Stimulated activated naive CD4-positive, alpha-beta T cell (primary cell): ENCODE measurements around the gene CHAMP1.
A peak's percentile ranks its signal among the peaks of the same experiment; 100 is the strongest.
"Not testable (repeated sequence)": the region's sequence is repeated elsewhere in the genome, so short reads cannot be mapped to it uniquely, and the experiment has no call there.

Source experiments
- DNase-seq, 6 experiments: peaks; one replicate each; lab custom pipeline; 2025; lab: John Stamatoyannopoulos, UW

CHAMP1 gene

DNA sequence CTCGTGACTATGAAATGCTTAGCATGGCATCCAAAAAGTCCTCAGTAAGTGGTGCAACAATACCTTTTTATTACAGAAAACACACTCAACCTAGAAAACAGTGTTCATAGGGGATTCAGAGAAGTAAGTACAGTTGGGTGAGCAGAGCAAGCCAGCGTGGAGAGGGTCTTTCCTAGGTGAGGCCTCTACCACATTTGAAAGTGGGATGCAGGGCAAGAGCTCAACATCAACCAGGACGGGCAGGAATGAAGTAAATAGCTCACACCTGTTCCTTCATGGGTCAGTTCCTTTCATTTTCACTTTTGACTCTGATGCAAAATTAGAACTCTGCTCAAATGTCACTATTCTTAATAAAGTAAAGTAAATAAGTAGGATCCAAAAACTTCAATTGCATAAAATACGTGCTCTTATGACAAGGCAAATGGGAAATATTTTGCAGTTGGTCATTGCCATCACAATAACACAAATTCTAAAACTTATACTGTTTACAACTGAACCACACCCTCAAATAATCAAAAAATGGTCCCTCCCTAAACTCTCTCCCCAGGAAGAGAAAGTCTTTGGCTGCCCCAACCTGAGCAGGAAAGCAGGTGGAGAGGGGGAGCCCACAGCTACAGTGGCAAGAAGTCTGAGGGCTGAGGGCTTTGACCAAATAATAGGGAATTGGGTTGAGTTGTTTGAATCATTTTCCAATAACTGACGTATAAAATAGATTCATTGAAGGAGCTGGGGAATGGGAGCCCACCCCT, 20.2 kb downstream of the CHAMP1 start:
- no peak for DNase-seq

DNA sequence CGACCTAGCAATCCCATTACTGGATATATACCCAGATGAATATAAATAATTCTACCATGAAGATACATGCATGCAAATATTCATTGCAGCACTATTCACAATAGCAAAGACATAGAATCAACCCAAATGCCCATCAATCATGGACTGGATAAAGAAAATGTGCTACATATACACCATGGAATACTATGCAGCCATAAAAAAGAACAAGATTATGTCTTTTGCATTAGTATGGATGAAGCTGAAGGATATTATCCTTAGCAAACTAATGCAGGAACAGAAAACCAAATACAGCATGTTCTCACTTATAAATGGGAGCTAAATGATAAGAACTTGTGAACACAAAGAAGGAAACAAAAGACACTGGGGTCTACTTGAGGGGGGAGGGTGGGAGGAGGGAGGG, 22.2 kb downstream of the CHAMP1 start:
- not testable (repeated sequence) for DNase-seq

DNA sequence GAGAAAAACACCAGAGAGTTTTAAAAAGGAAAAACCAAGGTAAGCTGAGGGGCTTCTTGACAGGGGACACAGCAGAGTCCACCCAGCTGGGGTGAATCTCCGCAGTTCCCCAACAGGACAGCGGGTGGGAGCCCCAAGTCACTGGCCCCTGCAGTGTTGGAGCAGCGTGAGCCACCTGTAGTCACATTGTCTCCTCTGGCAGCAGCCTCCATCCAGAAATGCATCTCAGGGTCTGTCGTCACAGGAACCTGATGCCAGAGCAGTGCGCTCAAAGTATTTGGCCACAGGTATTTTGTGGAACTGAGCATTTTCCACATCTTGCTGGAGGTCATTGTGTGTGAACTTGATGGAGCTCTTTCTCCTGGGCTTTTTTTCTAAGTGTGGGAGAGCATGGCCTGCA, 24.7 kb downstream of the CHAMP1 start:
- DNase-seq = no peak

DNA sequence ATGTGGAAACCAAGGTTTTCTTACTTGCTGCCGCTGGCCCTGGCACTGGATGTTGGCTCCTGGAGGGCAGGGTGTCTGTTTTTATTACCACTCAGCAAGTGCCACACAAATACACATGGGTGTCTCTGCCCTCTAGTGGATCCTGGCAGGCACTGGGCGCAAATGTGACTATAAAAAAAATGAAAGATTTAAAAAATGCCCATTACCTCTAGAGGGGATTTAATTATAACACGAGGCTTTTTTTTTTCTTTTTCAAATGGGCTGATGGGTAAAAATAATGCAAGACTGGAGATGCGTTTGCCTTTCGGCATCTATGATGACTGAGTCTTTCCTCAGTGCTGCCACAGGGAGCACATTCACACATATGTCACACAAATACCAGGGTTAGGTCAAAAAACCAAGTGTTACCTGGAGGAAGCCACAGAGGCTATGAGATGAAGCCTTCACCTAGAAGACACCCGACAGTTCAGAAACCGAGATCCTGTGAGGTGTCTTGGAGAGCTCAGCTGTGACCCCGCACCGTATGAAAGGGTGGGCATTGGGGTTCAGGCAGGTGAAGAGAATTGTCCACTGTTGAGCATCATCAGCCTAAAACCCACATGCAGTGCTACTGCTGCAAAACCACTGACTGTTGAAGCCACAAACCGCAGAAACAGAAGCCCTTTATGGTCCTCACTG, 25.7 kb downstream of the CHAMP1 start:
- peak in 5 of 6 experiments; percentile 10 to 56 (median 42) for DNase-seq

DNA sequence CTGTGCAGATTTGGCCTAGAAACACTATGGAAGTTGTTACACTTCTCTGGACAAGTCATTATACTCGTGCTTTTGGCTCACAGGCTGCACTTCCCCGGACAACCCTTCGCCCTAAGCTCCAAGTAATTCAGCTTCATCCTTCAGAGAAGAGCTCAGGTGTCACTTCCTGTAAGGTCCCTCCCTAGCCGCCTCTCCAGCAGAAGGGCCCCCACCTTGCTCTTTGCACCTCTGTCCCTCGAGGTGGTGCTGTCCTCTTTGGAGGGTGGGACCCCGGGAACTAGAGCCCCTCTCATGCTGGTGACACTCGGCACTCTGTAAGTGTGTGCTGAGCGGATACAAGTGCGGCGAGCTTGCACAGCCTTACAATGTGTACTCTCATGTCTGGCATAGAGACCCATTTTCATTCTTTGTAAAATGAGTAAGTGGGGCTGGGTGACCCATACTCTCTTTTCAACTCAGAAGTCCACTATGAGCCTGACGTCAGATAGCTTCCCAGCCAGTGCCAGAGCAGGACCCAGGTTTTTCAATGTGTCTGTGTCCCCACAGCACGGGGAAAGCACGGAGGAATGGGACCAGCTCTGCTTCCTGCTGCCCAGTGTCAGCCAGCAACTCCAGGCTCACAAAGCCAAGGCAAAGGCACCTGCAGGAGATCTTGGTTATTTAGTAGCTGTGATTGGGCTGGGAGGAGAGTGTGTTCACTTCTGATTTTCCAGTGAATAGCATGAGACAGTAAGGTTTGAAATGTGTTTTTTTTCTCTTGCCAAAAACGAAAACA, 26.9 kb downstream of the CHAMP1 start:
- no peak for DNase-seq

DNA sequence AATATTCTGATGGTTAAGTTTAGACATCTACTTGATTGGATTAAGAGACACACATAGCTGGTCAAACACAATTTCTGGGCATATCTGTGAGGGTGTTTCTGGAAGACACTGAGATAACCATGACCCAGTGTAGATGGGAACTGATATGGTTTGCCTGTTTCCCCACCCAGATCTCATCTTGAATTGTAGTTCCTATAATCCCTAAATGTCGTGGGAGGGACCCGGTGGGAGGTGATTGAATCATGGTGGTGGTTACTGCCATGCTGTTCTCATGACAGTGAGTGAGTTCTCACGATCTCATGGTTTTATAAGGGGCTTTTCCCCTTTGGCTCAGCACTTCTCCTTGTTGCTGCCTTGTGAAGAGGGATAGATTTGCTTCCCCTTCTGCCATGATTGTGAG, 33.0 kb downstream of the CHAMP1 start:
- not testable (repeated sequence) for DNase-seq

DNA sequence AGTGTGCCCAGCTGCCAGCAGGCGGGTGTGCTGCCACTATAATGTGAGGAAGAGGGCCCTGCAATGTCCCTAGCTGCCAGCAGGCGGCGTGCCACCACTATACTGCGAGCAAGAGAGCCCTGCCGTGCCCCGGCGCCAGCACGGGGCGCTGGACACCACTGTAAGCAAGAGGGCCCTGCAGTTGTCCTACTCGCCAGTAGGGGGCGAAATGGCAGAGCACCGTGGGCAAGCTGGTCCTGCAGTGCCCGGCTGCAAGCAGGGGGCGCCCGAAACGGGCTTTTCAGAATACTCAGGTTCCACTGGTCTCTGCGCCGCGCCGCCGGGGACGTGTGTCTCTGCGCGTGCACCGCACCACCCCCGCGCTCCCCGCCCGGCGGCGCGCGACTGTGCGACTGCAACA, 38.5 kb downstream of the CHAMP1 start:
- DNase-seq = peak in 1 of 6 experiments; percentile 9

DNA sequence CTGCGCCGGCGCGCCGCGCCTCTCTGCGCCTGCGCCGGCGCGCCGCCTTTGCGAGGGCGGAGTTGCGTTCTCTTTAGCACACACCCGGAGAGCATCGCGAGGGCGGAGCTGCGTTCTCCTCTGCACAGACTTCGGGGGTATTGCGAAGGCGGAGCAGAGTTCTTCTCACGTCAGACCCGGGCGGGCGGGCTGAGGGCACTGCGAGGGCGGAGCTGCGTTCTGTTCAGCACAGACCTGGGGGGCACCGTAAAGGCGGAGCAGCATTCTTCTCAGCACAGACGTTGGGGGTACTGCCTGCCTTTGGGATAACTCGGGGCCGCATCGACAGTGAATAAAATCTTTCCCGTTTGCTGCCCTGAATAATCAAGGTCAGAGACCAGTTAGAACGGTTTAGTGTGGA, 39.1 kb downstream of the CHAMP1 start:
- DNase-seq = not testable (repeated sequence)
